Stimulated activated memory B cell treated with anti-CD40 and anti-IgM and Interleukin-4, amounts not matched to agents 10 μg/mL and 1 μg/mL and 100 μg/mL, for 72 hours (primary cell): ENCODE results near the gene FBXO42.
A peak's percentile ranks its signal among the peaks of the same experiment; 100 is the strongest.
"Not testable (repeated sequence)": the region's sequence is repeated elsewhere in the genome, so short reads cannot be mapped to it uniquely, and the experiment has no call there.

Experiments used
- ATAC-seq: fragments of 150-1000 bp; cut with Tn5 transposase; 2 replicates; pipeline ENCODE4 v1.10.0; 2021
- H3K27ac Mint-ChIP-seq: one replicate; pipeline ENCODE4 v1.8.0; 2022; ENCODE audit warnings: mild to moderate bottlenecking, mixed read lengths
- H3K27me3 Mint-ChIP-seq: one replicate; pipeline ENCODE4 v1.8.0; 2022; ENCODE audit warnings: mixed read lengths
- H3K36me3 Mint-ChIP-seq: one replicate; pipeline ENCODE4 v1.8.0; 2022; ENCODE audit warnings: mixed read lengths
- H3K4me1 Mint-ChIP-seq: one replicate; pipeline ENCODE4 v1.8.0; 2022; ENCODE audit warnings: mixed read lengths
- H3K4me3 Mint-ChIP-seq: one replicate; pipeline ENCODE4 v1.8.0; 2022; ENCODE audit warnings: mild to moderate bottlenecking, moderate library complexity, mixed read lengths
- H3K9me3 Mint-ChIP-seq: one replicate; pipeline ENCODE4 v1.8.0; 2022; ENCODE audit warnings: mixed read lengths

FBXO42 gene

DNA sequence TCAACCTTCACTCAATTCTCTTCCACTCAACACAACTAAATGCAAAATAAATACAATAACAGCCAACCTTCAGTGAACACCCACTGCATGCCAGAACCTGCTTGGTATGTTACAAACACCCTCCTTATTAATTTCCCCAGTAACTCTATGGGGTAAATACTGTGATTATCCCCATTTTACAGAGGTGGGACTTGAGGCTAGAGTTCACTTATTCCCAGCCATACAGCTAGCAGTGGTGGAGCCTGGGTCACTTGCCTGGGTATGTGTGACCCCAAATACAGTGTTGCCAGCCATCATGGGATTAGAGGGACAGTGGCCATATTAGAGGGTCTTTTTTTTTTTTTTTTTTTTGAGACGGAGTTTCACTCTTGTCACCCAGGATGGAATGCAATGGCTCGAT is 116.9 kb downstream of the FBXO42 start:
- no peak for ATAC-seq
- Mint-ChIP-seq H3K4me1 (peaks cover 23% of the 10 kb centered on the region), H3K27me3 (no peaks in the 10 kb centered on the region), H3K36me3 (peaks cover 6% of the 10 kb centered on the region), H3K27ac (peak overlapping the region; percentile 94), H3K9me3 (no peaks in the 10 kb centered on the region), H3K4me3 (no peak overlapping the region)

DNA sequence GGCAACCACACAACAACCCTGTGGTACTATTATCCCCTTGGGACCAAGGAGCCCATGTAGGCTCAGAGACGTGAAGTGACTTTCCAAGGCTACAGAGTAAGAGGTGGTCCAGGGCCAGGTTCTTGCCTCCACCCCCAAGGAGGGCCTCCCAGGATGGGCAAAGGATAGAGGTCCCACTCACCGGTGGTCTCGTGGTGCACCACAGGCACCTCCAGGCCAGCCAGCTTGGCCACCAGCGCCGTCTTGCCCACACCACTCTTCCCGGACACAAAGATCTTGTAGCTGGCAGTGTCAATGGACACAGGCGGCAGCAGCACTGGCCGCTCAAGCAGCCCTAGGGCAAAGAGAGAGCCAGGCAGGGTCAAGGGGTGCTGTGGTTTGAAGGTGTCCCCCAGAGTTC is 118.8 kb downstream of the FBXO42 start:
- Mint-ChIP-seq H3K4me1 (peaks cover 25% of the 10 kb centered on the region), H3K4me3 (no peak overlapping the region), H3K27me3 (peaks cover 1% of the 10 kb centered on the region), H3K9me3 (no peaks in the 10 kb centered on the region), H3K36me3 (peaks cover 6% of the 10 kb centered on the region), H3K27ac (no peak overlapping the region)
- no peak for ATAC-seq

DNA sequence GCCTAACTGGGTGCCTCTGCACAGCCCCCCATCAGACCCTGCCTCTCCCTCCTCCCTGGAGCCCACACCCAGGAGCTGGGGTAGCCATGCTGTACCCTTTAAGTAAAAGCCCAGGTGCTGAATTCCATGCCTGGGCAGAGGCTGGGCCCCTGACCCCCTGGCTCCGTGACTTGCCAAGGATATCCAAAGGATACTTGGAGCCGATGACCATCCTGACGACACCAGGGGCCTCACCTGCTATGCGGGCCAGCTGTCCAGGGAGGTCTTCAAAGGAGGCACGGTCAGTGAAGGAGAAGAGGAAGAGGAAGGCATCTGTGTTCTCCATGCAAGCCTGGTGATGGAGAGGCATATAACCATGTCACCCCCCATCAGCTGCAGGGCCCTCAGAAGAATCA is 120.0 kb downstream of the FBXO42 start:
- no peak overlapping the region for H3K4me3 Mint-ChIP-seq
- ATAC-seq = no peak
- H3K36me3 Mint-ChIP-seq = peaks cover 6% of the 10 kb centered on the region
- H3K4me1 Mint-ChIP-seq = peaks cover 30% of the 10 kb centered on the region
- no peaks in the 10 kb centered on the region for H3K9me3 Mint-ChIP-seq
- H3K27ac Mint-ChIP-seq = no peak overlapping the region
- H3K27me3 Mint-ChIP-seq = peaks cover 12% of the 10 kb centered on the region

DNA sequence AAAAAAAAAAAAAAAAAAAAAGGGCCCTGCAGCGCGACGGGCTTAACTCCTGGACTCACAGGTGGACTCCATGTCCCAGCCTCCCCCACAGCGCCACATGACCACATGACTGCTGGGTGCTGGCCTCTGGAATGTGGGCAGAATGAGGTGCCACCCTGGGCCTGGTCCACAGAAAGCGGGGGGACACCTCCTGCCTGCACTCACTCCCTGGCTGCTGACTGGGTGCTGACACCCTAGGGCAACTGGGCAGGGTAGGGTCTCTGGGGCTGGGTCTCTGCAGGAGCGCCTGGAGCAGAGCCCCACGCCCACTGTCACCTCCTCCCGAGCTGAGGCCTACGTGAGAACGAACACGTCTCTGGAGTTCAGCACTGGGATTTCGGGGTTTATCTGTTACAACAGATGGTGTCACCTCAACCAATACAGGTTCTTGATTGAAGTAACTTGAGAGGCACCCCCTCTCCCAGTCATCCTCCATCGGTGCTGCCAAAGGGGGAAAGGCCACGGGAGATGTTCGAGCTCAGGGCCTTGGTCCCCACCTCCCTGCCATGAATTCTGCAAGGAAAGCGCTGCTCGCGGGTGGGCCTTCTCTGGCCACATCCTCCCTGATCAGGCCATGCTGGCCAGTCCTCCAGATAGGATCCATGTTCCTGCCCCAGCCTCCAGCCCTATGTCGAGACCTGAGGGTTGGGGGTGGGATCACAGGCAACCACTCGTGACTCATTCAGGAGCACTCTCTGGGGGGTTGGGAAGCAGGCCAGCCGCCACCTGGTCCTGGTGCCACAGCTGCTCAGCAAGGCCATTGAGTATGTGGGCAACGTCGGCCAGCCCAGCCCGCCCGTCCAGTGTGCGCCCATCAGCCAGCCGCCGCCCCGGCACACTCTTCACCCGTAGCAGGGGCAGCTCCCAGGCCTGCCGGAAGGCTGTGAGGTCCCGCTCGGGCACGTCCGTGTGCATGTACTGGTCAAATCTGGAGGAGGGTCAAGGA is 120.7 kb downstream of the FBXO42 start:
- no peak overlapping the region for H3K4me3 Mint-ChIP-seq
- peaks cover 6% of the 10 kb centered on the region for H3K36me3 Mint-ChIP-seq
- H3K27me3 Mint-ChIP-seq = peaks cover 16% of the 10 kb centered on the region
- H3K9me3 Mint-ChIP-seq = no peaks in the 10 kb centered on the region
- H3K27ac Mint-ChIP-seq = no peak overlapping the region
- H3K4me1 Mint-ChIP-seq = peaks cover 27% of the 10 kb centered on the region
- no peak for ATAC-seq

DNA sequence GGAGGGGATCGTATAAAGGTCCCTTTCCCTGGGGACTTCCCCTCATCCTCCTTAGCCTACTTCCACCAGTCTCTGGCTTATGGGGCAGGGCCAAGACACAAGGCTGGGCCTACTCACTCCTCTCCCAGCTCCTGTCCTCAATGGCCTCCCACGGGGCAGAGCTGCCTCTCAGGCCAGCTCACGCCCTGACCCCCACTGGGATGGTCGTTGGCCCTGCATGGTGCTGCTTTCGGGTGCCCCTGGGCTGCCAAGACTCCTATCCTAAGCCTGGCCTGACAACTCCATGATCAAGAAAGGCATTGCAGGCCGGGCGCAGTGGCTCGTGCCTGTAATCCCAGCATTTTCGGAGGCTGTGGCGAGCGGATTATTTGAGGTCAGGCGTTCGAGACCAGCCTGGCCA is 121.5 kb downstream of the FBXO42 start:
- Mint-ChIP-seq H3K27ac (no peak overlapping the region), H3K4me3 (no peak overlapping the region), H3K4me1 (peaks cover 18% of the 10 kb centered on the region), H3K9me3 (no peaks in the 10 kb centered on the region), H3K27me3 (peaks cover 24% of the 10 kb centered on the region), H3K36me3 (peaks cover 6% of the 10 kb centered on the region)
- ATAC-seq = no peak

DNA sequence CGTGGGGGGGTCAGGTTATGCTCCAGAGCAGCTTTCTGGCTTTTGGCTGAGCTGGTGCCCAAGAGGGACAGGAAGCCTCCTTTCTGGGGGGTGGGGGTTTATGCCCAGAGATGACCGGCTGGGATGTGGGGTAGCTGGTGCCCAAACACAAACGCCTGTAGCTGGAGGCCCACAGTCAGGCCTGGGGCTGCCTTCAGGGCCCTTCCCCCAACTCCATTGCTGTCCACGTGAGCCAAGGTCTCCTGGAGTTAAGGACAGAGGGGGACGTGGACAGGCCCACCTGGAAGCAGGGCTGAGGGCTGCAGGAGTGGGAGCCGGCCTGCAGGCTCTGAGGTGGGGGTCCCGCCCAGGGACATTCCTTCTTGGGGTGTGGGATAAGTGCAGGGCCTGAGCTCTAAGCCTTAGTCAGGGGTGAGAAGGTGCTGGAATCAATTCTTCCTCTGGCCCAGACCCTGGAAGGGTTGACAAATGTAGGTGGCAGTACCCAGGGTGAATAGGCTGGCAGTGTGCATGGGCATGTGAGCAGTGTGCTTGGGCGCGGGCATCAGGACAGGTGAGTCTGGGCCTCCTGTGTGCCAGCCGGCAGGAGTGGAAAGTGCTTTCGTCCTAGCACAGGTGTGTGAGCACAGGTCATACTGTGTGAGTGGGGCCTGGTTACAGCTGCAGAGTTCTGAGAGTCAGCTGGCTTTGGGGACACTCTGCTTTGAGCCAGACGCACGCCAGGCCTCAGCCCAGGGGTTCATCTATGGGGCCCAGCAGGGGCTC is 122.1 kb downstream of the FBXO42 start:
- Mint-ChIP-seq H3K9me3 (no peaks in the 10 kb centered on the region), H3K36me3 (peaks cover 6% of the 10 kb centered on the region)
- no peak for ATAC-seq

DNA sequence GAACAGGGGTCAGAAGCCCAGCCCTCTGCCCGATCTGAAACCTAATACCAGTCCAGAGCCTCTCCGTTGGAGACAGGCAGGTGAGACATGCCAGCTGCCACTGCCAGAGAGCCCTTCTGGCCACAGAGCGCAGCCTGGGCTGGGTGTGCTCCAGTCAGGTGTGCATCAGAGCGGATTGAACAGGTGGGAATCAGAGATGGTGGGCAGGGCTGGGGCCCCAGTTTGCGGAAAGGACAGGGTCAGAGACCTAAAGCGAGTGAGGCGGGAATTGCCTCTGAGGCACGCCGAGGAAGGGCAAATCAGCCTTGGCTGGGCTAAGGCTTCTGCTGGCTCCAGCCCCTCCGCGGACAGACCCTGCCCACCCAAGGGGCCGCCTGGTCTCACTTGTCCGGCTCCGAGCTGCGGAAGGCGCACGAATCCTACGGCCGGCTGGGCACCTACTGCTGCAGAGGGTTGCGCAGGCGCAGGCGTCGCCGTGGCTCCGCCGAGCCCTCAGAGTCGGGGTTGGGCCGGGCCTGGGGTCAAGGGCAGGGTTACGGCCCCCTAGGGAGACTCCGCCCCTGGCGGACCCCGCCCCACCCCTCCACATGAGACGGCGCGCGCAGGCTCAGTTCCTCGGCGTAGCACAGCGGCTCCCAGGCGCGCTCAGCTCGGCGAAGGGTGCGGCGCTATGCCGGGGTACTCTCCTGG is 125.6 kb downstream of the FBXO42 start:
- Mint-ChIP-seq H3K9me3 (no peaks in the 10 kb centered on the region), H3K4me1 (peaks cover 11% of the 10 kb centered on the region), H3K27ac (no peak overlapping the region), H3K27me3 (peaks cover 32% of the 10 kb centered on the region), H3K4me3 (no peak overlapping the region), H3K36me3 (peaks cover 6% of the 10 kb centered on the region)
- no peak for ATAC-seq

More for the DNA sequence above, 122.1 kb downstream of the FBXO42 start:
- Mint-ChIP-seq H3K4me3 (no peak overlapping the region), H3K4me1 (peaks cover 14% of the 10 kb centered on the region), H3K27me3 (peaks cover 24% of the 10 kb centered on the region), H3K27ac (no peak overlapping the region)

DNA sequence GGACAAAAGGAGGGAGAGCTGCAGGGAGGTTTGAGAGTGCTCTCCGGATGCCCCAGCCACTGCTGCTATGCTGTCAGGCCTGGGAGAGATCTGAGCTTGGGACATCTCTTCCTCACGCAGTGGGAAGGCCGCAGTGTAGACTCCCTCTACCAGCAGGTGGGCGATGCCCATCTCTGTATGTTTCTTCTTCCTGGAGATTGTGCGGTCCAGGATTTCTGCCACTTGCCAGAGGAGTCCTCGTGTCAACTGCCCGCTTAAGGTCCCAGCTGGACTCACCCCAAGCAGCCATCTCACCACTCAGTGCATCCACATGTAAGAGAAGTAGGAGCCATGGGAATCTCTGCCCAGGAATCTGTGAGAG is 126.2 kb downstream of the FBXO42 start:
- Mint-ChIP-seq H3K9me3 (peaks cover 2% of the 10 kb centered on the region), H3K27me3 (peaks cover 32% of the 10 kb centered on the region), H3K36me3 (peaks cover 6% of the 10 kb centered on the region), H3K4me3 (no peak overlapping the region), H3K4me1 (peaks cover 11% of the 10 kb centered on the region), H3K27ac (no peak overlapping the region)
- ATAC-seq = no peak

DNA sequence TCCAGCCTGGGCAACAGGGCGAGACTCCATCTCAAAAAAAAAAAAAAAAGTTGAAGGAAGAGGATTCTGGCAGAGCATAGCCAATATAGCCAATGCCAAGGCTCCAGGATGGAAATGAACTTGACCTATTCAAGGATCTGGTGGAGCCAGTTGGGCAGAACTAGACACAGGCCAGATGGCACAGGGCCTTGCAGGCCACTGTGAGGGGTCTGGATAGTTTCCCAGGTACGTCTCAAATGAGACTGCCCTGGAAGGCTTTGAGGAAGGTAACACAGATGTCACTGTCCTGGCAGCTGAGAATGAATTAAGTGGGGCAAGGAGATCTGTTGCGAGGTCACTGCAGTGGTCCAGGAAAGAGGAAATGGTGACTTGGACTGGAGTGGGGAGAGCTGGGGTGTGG is 127.8 kb downstream of the FBXO42 start:
- H3K4me1 Mint-ChIP-seq = peaks cover 16% of the 10 kb centered on the region
- no peak overlapping the region for H3K27ac Mint-ChIP-seq
- ATAC-seq = no peak
- H3K27me3 Mint-ChIP-seq = peaks cover 32% of the 10 kb centered on the region
- H3K4me3 Mint-ChIP-seq = no peak overlapping the region
- peaks cover 6% of the 10 kb centered on the region for H3K36me3 Mint-ChIP-seq
- H3K9me3 Mint-ChIP-seq = peaks cover 2% of the 10 kb centered on the region

DNA sequence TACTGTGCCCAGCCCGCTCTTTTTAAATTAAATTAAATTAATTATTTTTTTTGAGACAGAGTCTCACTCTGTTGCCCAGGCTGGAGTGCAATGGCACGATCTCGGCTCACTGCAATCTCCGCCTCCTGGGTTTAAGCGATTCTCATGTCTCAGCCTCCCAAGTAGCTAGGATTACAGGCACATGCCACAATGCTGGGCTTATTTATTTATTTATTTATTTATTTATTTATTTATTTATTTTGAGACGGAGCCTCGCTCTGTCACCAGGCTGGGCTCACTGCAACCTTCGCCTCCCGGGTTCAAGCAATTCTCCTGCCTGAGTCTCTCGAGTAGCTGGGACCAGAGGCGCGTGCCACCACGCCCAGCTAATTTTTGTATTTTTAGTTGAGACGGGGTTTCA is 129.6 kb downstream of the FBXO42 start:
- not testable (repeated sequence) for ATAC-seq, H3K36me3 Mint-ChIP-seq, H3K9me3 Mint-ChIP-seq

DNA sequence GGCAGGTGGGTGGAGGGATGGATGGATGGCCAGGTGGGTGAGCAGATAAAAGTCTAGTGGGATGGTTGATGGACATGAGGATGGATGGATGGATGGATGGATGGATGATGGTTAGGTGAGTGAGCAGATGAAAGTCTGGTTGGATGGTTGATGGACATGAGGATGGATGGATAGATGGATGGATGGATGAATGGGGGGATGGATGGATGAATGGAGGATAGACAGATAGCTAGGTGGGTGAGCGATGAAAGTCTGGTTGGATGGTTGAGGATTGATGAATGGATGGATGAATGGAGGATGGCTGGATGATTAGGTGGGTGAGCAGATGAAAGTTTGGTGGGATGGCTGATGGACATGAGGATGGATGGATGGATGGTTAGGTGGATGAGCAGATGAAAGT is 130.8 kb downstream of the FBXO42 start:
- peaks cover 24% of the 10 kb centered on the region for H3K4me1 Mint-ChIP-seq
- H3K27ac Mint-ChIP-seq = no peak overlapping the region
- ATAC-seq = no peak
- H3K36me3 Mint-ChIP-seq = peaks cover 6% of the 10 kb centered on the region
- H3K4me3 Mint-ChIP-seq = no peak overlapping the region
- peaks cover 15% of the 10 kb centered on the region for H3K27me3 Mint-ChIP-seq
- H3K9me3 Mint-ChIP-seq = peaks cover 2% of the 10 kb centered on the region

More for the DNA sequence above, 129.6 kb downstream of the FBXO42 start:
- Mint-ChIP-seq H3K27me3 (peaks cover 24% of the 10 kb centered on the region), H3K4me1 (peaks cover 16% of the 10 kb centered on the region)
- H3K4me3 Mint-ChIP-seq, H3K27ac Mint-ChIP-seq: not testable (repeated sequence)

DNA sequence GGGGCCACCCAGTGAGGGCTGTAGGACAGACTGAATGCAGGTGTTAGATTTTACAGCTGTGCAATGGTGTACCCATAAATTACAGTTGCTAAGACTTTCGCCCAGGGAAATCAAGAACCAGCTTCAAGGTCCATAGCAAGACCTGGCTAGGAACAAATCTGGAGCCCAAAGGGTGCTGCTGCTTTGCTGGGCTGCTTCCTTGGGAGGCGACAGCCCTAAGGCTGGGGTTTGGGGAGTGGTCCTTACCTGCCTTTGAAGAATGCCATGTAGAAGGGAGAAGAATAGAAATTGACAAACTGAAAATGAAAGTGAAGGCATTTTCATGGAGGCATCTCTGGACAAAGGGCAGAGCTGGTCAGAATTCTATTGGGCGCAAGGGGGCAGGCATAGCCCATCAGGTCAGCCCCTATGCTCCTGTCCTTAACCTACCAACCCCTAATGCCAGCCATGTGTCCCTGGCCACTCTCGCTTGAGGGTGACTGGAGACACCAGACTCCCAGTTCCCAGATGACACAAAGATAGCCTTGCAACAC is 132.2 kb downstream of the FBXO42 start:
- Mint-ChIP-seq H3K27me3 (peaks cover 8% of the 10 kb centered on the region), H3K9me3 (peaks cover 2% of the 10 kb centered on the region), H3K36me3 (peaks cover 6% of the 10 kb centered on the region), H3K27ac (no peak overlapping the region), H3K4me1 (peaks cover 32% of the 10 kb centered on the region), H3K4me3 (no peak overlapping the region)
- ATAC-seq = no peak

DNA sequence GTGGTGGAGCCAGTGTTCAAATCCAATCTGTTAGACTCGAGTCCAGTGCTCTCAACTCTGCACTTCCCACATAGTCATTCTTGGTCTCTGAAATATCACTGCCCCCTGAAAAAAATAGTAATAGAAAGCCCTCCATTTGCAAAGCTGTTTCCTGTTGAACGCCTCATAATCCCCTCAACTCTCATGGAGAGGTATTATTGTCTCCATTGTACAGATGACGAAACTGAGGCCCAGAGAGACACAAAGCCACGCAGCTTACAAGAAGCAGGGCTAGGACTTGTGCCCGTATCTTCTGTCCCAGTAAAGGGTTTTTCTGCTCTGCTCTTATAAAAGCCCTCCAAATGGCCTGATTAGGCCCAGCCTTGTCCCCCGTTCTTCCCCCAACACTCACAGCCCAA is 133.6 kb downstream of the FBXO42 start:
- H3K27me3 Mint-ChIP-seq = no peaks in the 10 kb centered on the region
- H3K4me1 Mint-ChIP-seq = peaks cover 32% of the 10 kb centered on the region
- no peak for ATAC-seq
- peak overlapping the region; percentile 43 for H3K27ac Mint-ChIP-seq
- peaks cover 2% of the 10 kb centered on the region for H3K9me3 Mint-ChIP-seq
- no peaks in the 10 kb centered on the region for H3K36me3 Mint-ChIP-seq
- H3K4me3 Mint-ChIP-seq = no peak overlapping the region

DNA sequence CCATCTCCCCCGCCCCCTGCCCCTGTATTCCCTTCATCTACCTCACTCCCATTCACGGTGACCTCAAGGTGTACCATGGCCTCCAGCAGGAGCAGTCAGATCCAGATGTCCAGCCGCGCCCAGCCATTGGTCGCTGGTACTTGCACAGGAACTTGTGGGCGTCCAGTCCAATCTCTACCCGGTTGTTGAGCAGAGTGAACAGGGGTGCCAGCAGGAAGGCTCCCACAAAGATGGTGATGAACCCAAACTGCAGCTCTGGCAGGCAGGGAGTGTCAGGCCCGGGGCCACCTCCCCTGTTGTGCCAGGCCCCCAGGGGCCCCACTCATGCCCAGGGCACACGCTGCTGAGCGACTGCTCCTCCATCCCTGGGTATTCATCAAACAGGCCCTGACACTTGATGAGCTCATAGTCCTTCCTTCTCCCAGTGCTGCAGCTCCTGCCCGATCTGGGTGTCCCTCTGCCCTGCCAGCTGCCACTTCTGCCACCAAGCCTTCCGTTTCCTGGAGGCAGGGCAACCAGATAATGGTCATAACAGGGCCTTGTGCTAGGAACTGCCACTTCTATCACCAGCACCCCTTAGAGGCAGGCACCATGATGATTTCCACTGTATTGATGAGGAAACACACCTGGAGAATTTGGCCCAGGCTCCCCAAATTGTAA is 134.1 kb downstream of the FBXO42 start:
- Mint-ChIP-seq H3K9me3 (peaks cover 2% of the 10 kb centered on the region), H3K36me3 (no peaks in the 10 kb centered on the region), H3K27ac (peak overlapping the region; percentile 43), H3K4me3 (peak overlapping the region; percentile 22), H3K4me1 (peaks cover 32% of the 10 kb centered on the region), H3K27me3 (peaks cover 3% of the 10 kb centered on the region)
- no peak for ATAC-seq
